HG03571 (cell line): ENCODE data around the gene ERC2.

Source experiments
- ATAC-seq: cut with Tn5 transposase; IDR thresholded peaks from one replicate; pipeline ENCODE4 v1.9.1; 2021; ENCODE audit not compliant: unreplicated experiment

Gene ERC2

GRCh38 chr3:56369914-56370313, 98.4 kb downstream of the ERC2 start:
- no peak for ATAC-seq

GRCh38 chr3:56368846-56369245, 99.4 kb downstream of the ERC2 start:
- no peak for ATAC-seq

- no peak for ATAC-seq
Measured at GRCh38 chr3:56366641-56367162, 101.6 kb downstream of the ERC2 start.

- ATAC-seq, result no peak
Measured at GRCh38 chr3:56365905-56366640, 102.2 kb downstream of the ERC2 start.

- no peak for ATAC-seq
Measured at GRCh38 chr3:56364665-56365064, 103.6 kb downstream of the ERC2 start.

- no peak for ATAC-seq
Measured at GRCh38 chr3:56363720-56364119, 104.5 kb downstream of the ERC2 start.

GRCh38 chr3:56361731-56362130, 106.5 kb downstream of the ERC2 start:
- no peak for ATAC-seq

- no peak for ATAC-seq
Measured at GRCh38 chr3:56357266-56357665, 111.0 kb downstream of the ERC2 start.

- ATAC-seq, result no peak
Measured at GRCh38 chr3:56356808-56357207, 111.5 kb downstream of the ERC2 start.

GRCh38 chr3:56355570-56356185, 112.6 kb downstream of the ERC2 start:
- ATAC-seq, result no peak

GRCh38 chr3:56351537-56351936, 116.7 kb downstream of the ERC2 start:
- ATAC-seq, result no peak

- ATAC-seq, result no peak
Measured at GRCh38 chr3:56347219-56347871, 120.9 kb downstream of the ERC2 start.

- no peak for ATAC-seq
Measured at GRCh38 chr3:56342475-56342874, 125.8 kb downstream of the ERC2 start.

- no peak for ATAC-seq
Measured at GRCh38 chr3:56339671-56340070, 128.6 kb downstream of the ERC2 start.

GRCh38 chr3:56339244-56339643, 129.0 kb downstream of the ERC2 start:
- no peak for ATAC-seq

- no peak for ATAC-seq
Measured at GRCh38 chr3:56336023-56336422, 132.2 kb downstream of the ERC2 start.

GRCh38 chr3:56324473-56324872, 143.8 kb downstream of the ERC2 start:
- no peak for ATAC-seq

GRCh38 chr3:56323986-56324420, 144.3 kb downstream of the ERC2 start:
- ATAC-seq, result no peak

- no peak for ATAC-seq
Measured at GRCh38 chr3:56322862-56323261, 145.4 kb downstream of the ERC2 start.

- no peak for ATAC-seq
Measured at GRCh38 chr3:56321892-56322291, 146.4 kb downstream of the ERC2 start.

GRCh38 chr3:56321383-56321782, 146.9 kb downstream of the ERC2 start:
- ATAC-seq, result no peak

GRCh38 chr3:56320883-56321282, 147.4 kb downstream of the ERC2 start:
- no peak for ATAC-seq
